GM12873 (cell line): ENCODE measurements around the gene SNCA.

Experiments used
- TF ChIP-seq, protein P1 (sequence below): IDR thresholded peaks from 2 replicates; pipeline ENCODE4 v1.5.1; 2012; ENCODE audit warnings: low read depth, mild to moderate bottlenecking, moderate library complexity, low read length, control low read depth; ENCODE audit not compliant: insufficient read depth; ENCODE audit errors: missing control alignments

Gene SNCA

DNA sequence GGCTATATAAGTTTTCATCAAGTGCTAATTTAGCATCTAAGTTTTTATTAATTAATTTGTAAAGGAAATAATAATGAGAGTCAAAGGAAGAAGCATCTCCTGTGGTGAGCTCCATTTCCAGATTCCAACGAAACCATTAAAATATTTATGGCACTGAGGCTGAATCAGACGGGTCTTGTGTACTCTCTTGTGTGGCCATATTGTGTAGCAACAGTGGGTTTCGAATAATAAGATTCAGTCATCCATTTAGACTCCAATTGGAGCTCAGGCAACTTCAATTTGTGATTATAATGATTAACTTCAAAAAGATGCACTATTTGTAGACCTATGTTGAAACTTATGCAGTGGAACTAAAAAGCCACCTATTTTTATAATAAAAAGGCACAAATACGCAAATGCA lies 82.4 kb downstream of the SNCA start:
- TF ChIP-seq, protein P1, sequence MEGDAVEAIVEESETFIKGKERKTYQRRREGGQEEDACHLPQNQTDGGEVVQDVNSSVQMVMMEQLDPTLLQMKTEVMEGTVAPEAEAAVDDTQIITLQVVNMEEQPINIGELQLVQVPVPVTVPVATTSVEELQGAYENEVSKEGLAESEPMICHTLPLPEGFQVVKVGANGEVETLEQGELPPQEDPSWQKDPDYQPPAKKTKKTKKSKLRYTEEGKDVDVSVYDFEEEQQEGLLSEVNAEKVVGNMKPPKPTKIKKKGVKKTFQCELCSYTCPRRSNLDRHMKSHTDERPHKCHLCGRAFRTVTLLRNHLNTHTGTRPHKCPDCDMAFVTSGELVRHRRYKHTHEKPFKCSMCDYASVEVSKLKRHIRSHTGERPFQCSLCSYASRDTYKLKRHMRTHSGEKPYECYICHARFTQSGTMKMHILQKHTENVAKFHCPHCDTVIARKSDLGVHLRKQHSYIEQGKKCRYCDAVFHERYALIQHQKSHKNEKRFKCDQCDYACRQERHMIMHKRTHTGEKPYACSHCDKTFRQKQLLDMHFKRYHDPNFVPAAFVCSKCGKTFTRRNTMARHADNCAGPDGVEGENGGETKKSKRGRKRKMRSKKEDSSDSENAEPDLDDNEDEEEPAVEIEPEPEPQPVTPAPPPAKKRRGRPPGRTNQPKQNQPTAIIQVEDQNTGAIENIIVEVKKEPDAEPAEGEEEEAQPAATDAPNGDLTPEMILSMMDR = no peak

DNA sequence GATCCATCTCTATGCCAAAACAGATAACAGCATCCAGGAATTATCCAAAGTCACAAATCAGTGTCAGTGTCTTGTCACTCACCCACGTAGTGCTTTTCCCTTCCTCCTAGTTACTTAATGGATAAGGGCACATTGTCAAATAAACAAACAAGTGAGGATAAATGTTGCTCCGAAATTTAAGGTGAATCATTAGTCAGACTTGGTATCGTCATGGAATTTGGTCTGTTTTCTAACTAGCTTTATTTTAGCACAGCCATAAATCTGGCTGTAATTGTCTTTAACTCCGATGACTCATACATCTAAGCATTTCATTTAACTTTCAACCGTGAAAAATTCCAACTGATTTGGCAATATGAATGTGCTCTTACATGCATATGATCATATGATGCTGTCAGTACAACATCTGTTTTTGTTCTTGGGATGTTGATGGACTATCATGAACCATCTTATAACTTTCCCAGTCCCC lies 83.3 kb downstream of the SNCA start:
- TF ChIP-seq, protein P1 = no peak

DNA sequence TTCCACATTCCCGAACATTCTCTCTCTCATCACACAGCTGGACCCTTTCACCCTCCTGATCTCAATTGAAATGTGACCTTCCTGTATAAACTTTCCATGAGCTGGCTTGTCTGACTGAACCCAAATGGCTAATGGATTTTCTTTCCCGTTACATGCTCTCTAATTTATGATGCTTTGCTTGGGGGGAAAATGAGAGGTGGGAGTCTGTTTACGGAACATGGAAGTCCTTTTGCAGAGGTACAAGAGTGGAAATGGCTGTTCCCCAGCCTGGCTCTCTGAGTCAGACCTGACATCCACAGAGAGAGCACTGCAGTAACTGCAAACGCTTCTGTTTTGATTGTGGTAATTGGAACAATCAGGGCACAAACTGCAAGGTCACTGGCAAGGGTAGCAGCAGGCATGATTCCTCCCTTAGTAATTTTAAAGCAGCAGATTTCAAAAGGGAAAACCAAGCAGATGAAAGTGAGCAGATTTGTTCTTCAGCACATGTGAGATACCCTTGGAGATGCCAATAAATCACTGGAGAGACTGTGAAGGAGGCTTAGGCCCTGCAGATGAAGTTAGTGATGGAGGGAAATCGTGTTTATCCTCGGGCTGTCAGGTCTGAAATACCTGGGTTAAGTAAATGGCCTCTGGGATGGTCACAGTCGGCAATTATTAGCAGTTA lies 83.9 kb downstream of the SNCA start:
- TF ChIP-seq, protein P1 = no peak

DNA sequence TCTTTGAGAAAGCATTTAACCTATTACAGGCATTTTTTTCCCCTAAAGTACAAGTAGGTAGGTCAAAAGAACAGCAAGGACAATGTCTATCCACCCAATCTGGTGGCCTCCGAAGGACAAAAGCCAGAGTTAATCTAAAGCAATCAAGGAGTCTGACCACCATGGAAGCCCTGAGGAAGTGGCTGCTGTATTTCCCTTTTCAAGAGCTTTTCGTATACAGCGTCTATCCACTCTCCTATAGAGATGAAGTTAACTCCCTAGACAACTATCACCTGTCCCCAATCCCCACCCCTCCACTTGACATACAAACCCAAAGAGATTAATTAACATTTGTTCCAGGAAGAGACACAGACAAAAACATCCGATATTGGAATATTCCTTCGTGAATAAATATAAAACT lies 85.5 kb downstream of the SNCA start:
- TF ChIP-seq, protein P1 = no peak

DNA sequence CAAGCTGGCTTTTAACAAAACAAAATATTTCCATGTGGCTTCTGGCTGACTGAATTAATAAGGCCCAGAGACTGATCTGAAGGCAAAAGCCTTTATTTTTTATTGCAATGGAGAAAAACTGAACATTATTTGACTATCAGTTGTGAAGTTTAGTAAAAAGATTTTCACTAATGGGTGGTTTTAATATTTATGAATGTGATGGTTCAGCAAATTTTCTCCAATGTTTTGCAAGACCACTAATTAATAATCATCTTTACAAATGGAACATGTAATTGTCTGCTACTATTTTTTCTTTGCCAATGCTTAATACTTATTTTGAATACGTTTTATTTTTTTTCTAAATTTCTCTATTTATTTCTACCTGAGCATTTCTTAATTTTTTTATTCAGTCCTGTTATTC lies 90.6 kb downstream of the SNCA start:
- TF ChIP-seq, protein P1 = no peak

DNA sequence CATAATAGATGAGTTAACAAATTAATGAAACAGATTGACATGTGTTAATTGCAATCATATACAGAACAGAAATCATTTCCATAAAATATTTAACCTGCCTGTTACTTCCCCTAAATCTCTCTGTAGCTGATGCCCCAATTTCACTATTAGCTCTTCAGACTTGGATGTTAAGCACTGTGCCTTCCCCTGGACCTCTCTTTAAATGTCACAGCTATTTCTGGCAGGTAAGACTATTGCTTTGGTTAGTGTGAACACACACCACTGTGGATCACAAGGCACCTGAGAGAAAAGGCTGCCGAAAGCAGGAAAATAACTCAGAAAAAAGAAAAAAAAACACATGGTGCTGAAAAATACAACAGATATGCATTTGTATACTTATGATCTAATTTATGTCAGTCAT lies 91.3 kb downstream of the SNCA start:
- TF ChIP-seq, protein P1 = no peak

DNA sequence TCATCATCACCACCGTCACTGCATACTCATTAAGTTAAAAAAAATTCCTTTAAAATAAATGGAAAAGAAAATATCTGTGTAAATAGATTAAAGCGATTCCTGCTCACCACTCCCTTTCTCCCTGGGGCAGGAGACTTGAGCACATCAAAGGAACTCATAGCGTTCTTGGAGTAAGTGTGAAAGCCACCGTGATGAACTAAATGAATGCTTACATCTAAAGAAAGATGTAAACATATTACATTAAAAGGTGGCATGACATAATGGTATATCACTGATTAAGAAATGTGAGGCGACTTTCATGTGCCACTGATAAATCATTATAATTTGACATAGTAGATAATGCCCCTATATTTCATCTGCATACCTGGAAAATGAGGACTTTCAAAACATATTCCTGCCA lies 92.0 kb downstream of the SNCA start:
- TF ChIP-seq, protein P1 = no peak
